NB4 (cell line): ENCODE measurements around the gene GAL.

Experiments used
- DNase-seq: peaks from one replicate; pipeline ENCODE4 v3.0.0; 2010; ENCODE audit warnings: low read depth
- H3K4me3 ChIP-seq: one replicate; pipeline ENCODE4 v1.5.1; 2011; ENCODE audit warnings: mild to moderate bottlenecking, low read depth, low read length, moderate library complexity
- CTCF ChIP-seq: IDR thresholded peaks from one replicate; pipeline ENCODE4 v1.5.1; 2012; ENCODE audit warnings: low read depth, low read length
- MAX ChIP-seq: IDR thresholded peaks from 2 replicates; pipeline ENCODE4 v1.6.1; 2011; ENCODE audit warnings: low read depth, low read length
- MYC ChIP-seq: IDR thresholded peaks from 2 replicates; pipeline ENCODE4 v1.6.1; 2011; ENCODE audit warnings: low read depth, low read length
- POLR2A ChIP-seq: IDR thresholded peaks from 2 replicates; pipeline ENCODE4 v1.6.1; 2011; ENCODE audit warnings: mild to moderate bottlenecking; ENCODE audit not compliant: insufficient read length; ENCODE audit errors: extremely low read depth

The GAL gene

GRCh38 chr11:68653486-68654430 lies 30.6 kb upstream of the GAL start:
- DNase-seq = no peak
- no peak overlapping the region for H3K4me3 ChIP-seq
- TF ChIP-seq MYC (no peak), CTCF (no peak), MAX (no peak), POLR2A (no peak)

GRCh38 chr11:68654978-68655377 lies 29.4 kb upstream of the GAL start:
- no peak for TF ChIP-seq CTCF
- no peak for TF ChIP-seq MYC
- no peak for TF ChIP-seq POLR2A
- TF ChIP-seq MAX = no peak
- no peak overlapping the region for H3K4me3 ChIP-seq
- no peak for DNase-seq

GRCh38 chr11:68655406-68655805 lies 28.9 kb upstream of the GAL start:
- DNase-seq = no peak
- TF ChIP-seq MYC = no peak
- no peak for TF ChIP-seq POLR2A
- no peak for TF ChIP-seq CTCF
- no peak for TF ChIP-seq MAX
- H3K4me3 ChIP-seq = no peak overlapping the region

- TF ChIP-seq CTCF = no peak
- DNase-seq = no peak
- no peak overlapping the region for H3K4me3 ChIP-seq
Measured at GRCh38 chr11:68655806-68656205, 28.5 kb upstream of the GAL start.

GRCh38 chr11:68657021-68657780 lies 27.1 kb upstream of the GAL start:
- DNase-seq = no peak
- no peak for TF ChIP-seq CTCF
- no peak for TF ChIP-seq MYC
- no peak for TF ChIP-seq MAX
- no peak for TF ChIP-seq POLR2A
- no peak overlapping the region for H3K4me3 ChIP-seq
